Measurements from ENCODE around the gene TAS1R3.

TAS1R3 gene

GRCh38 chr1:1324524-1325287 lies 6.4 kb upstream of the TAS1R3 start, which contains the start of the genes CPTP and INTS11:
Gene CPTP, plus strand, starts transcription at chr1:1324802. Its CDS starts 2,109 bp downstream, at chr1:1326911.
Gene INTS11, minus strand, starts transcription at chr1:1324660. Its CDS starts 52 bp downstream, at chr1:1324608.
- peak; percentile 97 for DNase-seq

- no peak for DNase-seq
These were observed 5.6 kb upstream of the TAS1R3 start for GRCh38 chr1:1325288-1326074.

GRCh38 chr1:1326075-1326605 lies 4.9 kb upstream of the TAS1R3 start:
- no peak for DNase-seq

GRCh38 chr1:1327291-1327690 lies 3.8 kb upstream of the TAS1R3 start:
- DNase-seq: no peak

- no peak for DNase-seq
These were observed 2.8 kb upstream of the TAS1R3 start for GRCh38 chr1:1328254-1328653.

GRCh38 chr1:1329304-1330210 lies 1.5 kb upstream of the TAS1R3 start:
- DNase-seq: no peak

- DNase-seq: no peak
These were observed 563 bp upstream of the TAS1R3 start for GRCh38 chr1:1330366-1331067.

GRCh38 chr1:1332031-1332755 lies 1.1 kb downstream of the TAS1R3 start:
- no peak for DNase-seq

GRCh38 chr1:1332774-1333480 lies 1.8 kb downstream of the TAS1R3 start:
- DNase-seq: no peak

GRCh38 chr1:1333551-1334241 lies 2.6 kb downstream of the TAS1R3 start:
- no peak for DNase-seq

GRCh38 chr1:1334835-1335234 lies 3.8 kb downstream of the TAS1R3 start:
- DNase-seq: no peak

- DNase-seq: no peak
These were observed 4.2 kb downstream of the TAS1R3 start for GRCh38 chr1:1335283-1335682.

- no peak for DNase-seq
These were observed 4.7 kb downstream of the TAS1R3 start for GRCh38 chr1:1335792-1336248.

- DNase-seq: no peak
These were observed 5.4 kb downstream of the TAS1R3 start for GRCh38 chr1:1336446-1336845.

- DNase-seq: no peak
These were observed 6.1 kb downstream of the TAS1R3 start for GRCh38 chr1:1336931-1337792.

- DNase-seq: peak; percentile 36
These were observed 6.7 kb downstream of the TAS1R3 start for GRCh38 chr1:1337793-1338147.

GRCh38 chr1:1338278-1338677 lies 7.2 kb downstream of the TAS1R3 start:
- DNase-seq: no peak

- DNase-seq: no peak
These were observed 9.1 kb downstream of the TAS1R3 start for GRCh38 chr1:1340185-1340584.
